ENCODE measurements around the gene TCEA2.

DNA sequence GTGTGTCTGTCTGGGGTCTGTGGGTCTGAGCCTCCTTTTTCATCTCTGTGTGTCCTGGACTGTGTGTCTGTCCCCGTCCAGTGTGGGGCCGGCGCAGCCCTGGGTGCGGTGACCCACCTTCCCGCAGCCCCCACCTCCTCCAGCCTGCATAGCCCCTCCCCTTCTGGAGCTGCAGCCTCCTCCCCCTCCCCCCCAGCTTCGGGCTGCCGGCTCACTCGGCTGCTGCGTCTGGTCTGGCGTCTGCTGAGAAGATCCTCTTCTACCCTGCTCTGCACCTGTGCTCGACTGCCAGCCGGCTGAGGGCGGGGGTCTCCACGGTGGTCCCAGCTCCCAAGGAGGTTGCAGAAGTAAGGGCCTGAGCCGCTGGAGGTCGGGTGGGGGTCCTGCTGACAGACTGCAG lies 28.8 kb downstream of the TCEA2 start:
- TF ChIP-seq, protein P1, sequence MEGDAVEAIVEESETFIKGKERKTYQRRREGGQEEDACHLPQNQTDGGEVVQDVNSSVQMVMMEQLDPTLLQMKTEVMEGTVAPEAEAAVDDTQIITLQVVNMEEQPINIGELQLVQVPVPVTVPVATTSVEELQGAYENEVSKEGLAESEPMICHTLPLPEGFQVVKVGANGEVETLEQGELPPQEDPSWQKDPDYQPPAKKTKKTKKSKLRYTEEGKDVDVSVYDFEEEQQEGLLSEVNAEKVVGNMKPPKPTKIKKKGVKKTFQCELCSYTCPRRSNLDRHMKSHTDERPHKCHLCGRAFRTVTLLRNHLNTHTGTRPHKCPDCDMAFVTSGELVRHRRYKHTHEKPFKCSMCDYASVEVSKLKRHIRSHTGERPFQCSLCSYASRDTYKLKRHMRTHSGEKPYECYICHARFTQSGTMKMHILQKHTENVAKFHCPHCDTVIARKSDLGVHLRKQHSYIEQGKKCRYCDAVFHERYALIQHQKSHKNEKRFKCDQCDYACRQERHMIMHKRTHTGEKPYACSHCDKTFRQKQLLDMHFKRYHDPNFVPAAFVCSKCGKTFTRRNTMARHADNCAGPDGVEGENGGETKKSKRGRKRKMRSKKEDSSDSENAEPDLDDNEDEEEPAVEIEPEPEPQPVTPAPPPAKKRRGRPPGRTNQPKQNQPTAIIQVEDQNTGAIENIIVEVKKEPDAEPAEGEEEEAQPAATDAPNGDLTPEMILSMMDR (IDR thresholded peaks at IDR 0.05): no peak
- TF ChIP-seq POLR2A (IDR thresholded peaks at IDR 0.05): no peak

Data from sigmoid colon (tissue), 3 donors.